Activated CD4-positive, alpha-beta T cell treated with anti-CD3 and anti-CD28 coated beads for 4 hours (primary cell): Measurements from ENCODE around the gene WDR38.

Source experiments
- DNase-seq, 2 donors: peaks; one replicate each; pipeline ENCODE4 v3.0.0-alpha.2; 2020

The WDR38 gene

DNA sequence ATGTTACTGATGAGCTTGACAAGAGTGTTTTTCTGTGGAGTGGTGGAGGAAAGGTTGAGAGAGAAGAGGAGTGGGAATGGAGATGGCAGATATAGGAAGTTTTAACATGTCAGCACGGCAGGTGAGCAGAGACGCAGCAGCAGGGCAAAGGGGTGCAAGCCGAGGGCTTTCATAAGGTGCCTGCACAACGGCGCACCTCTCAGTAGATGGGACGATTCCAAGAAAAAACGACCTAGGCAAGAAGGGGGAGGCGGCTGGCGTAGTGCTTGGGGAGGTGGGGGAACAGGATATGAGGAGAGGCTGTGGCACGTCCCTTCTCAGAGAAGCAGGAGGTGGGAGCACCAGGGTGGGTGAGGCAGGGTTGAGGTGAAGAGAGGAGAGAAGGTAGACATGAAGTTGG is 33.2 kb downstream of the WDR38 start:
- no peak for DNase-seq

DNA sequence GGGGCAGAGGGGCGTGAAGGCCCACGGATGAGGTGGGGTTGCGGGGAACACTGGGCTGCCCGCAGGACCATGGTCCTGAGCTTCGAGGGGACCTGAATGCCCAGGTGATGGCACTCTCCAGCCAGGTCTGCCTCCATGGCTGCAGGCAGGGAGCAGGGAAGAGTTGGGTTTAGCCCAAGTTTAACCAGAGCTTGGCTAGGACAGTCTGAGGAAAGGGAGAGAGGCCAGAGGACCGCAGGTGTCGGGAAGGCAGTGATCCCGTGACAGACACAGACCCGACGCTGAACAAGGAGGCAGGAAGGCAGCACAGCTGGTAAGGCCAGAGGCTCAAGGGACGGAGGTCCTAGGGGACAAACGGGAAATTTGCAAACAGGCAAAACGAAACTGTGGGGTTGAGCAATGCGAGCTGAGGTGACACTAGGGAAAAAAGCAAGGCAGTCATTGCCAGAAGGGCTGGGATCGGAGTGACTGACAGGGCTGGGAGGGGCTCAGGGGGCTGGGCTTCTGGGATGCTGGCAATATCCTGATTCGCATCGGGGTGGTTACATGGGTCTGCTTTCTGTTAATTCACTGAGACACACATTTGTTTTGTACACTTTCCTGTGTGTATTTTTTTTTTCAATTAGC is 33.7 kb downstream of the WDR38 start:
- no peak for DNase-seq

DNA sequence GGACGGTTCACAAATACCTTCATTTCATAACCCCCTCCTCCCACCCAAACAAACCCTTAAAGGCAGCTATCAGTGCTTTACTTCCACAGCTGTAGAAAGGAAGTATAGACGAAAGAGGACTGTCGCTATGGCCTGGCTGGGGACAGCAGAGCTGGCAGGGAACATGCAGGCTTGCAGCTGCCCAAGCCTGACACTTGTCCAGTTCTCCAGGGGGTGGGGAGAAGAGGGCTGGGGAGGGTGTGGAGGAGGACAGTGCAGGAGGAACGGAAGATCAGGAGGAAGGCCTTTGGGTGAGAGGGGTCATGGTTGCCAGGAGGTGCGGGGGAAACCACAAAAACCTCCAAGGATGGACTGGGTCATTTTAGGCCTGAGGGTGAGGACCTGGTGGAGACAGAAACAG is 34.6 kb downstream of the WDR38 start:
- no peak for DNase-seq

DNA sequence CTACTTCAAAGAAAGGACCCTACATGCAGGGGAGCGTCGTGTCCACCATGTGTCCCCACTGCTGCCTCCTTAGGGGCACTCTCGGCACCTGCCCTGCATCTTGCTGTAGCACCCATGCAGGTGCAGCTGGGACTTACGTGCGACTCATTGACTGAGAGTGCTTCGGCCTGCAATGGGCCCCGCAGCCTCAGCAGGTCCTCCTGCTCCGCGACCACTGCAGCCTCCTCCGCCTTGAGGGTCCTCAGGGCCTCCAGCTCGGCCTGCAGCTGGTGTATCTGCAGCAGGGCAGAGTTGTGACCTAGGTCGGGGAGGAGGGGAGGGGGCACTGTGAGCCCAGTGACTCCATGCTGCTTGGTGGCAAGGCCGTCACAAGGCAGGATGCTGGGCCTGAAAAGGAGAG is 35.7 kb downstream of the WDR38 start:
- no peak for DNase-seq

DNA sequence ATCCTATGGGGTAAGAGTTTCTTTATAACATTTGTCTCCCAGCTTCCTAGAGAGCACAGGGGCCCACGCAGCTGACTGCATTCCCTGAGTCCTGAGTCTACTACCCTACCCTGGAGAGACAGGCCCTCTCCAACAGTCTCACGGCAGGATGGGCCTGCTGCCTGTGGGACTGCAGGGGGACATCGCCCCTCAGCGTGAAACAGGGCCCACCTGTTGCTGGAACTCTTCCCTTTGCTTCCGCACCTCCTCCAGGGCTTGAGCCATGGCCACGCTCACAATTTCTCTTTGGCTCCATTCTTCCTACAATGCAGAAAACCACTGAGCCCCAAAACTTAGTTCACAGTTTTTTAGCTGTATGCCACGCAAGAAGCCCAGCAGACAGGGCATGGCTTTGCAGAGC is 36.9 kb downstream of the WDR38 start:
- no peak for DNase-seq

DNA sequence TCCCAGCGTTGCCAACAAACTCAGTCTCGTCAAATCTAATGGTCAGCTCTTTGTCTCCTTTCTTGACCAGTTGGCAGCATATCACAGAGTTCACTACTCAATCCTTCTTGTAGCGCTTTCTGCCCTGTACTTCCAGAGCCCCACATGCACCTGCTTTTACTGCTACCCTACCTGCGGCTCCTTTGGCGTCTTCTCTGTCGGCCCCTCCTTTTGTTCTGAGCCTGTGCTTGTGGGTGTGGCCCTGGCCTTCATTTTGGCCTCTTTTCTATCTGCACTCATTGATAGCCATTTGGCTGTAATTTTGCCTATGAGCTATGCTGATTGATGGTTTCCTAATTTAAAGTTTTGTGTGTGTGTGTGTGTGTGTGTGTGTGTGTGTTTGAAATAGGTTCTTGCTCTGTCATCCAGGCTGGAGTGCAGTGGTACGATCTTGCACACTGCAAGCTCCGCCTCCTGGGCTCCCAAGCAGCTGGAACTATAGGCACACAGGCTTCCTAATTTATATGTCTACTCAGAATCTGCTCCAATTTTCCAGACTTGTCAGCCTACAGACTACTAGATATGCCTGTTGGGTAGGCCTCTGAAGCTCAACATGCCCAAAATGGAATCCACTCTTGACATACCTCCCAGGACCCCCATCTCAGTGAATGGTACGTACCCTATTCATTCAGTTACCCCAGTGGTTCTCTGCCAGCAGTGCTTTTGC is 40.9 kb downstream of the WDR38 start:
- no peak for DNase-seq

DNA sequence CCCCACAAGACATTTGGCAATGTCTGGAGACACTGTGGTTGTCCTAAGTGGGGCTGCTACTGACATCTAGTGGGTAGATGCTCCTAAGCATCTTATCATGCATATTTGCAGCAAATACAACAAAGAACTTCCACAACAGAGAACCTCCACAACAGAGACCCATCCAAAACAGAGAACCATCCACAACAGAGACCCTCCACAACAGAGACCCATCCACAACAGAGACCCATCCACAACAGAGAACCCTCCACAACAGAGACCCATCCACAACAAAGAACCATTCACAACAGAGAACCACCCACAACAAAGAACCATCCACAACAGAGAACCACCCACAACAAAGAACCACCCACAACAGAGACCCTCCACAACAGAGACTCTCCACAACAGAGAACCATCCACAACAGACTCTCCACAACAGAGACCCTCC is 41.5 kb downstream of the WDR38 start:
- DNase-seq, result peak; percentile 24 to 40

DNA sequence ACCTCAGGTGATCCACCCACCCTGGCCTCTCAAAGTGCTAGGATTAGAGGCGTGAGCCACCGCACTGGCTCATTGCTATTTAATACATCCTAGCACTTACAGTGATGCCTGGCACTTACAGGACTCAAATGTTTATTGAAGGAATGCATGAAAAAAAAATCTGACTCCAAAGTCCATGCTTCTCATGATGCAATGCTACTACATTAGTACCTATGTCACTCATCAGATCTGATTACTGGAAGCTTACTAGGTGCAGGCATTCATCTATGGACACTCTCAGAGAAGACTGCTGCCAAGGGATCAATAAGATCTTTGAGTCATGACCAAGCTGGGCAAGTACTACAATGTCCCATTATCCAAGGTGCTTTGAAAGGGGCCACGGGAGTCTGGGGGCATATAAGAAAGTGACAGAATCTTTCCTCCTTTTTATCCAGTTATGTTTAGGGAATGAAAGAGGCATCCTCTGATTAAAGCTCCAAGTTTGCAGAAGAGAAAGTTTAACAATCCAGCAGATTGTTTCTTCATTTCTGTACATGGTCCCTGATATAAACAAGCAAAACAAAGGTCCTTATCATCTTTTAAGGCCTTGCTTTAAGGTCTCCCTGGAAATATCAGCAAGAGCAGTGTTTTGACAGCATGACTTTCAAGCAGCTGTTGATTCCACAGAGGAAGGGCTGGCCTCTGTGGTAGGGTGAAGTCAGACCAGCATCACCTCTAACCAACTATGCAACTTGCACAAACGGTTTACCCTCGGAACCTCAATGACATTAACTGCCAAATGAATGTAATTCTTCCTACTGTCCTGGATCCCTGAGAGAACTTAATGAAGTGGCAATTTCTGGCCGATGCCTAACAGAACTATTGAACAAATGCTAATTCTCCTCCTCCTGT is 44.6 kb downstream of the WDR38 start:
- no peak for DNase-seq

DNA sequence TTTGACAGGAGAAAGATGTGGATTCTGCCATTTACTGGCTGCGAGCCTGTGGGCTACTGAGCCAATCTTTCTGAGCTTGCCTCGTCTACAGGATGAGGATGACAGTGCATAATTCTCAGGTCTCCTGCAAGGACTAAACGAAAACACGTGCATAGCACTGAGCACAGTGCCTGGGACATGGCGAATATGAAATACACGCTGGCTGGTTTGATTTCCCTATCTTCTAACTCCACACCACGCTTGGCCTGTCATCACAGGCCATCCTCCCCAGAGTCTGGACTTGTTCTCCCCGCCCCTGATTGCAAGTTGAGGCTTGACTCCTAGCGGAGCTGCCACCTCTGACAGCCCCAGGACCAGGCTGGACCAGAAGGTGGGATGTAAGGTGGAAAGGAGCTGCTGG is 46.6 kb downstream of the WDR38 start:
- DNase-seq, result no peak

DNA sequence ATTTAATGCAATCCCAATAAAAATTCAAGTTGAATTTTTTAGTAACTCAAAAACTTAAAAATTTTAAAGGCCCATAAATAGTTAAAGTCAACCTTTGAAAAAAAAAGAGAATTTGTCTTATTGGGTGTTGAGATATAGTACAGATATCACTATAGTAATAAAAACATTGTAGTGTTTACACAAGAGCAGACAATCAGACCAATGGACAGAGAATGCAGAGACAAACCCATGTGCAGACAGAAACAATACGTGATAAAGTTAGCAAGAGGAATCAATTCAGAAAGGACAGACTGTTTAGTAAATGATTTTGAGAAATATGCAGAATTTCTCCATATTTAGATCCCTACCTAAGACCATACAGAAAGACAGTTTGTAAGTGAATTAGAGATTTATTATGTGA is 53.7 kb downstream of the WDR38 start:
- no peak for DNase-seq
